Loucy (cell line): Measurements from ENCODE around the gene RSU1.

Experiments used
- EZH2phosphoT487 ChIP-seq: fragments of 200-600 bp; IDR thresholded peaks from 2 replicates; pipeline ENCODE4 v1.6.1; 2018; ENCODE audit warnings: antibody characterized with exemption, mild to moderate bottlenecking, moderate library complexity, borderline replicate concordance
- TF ChIP-seq, protein P1 (sequence below): fragments of 200-600 bp; sonication (generic); conservative IDR thresholded peaks from 2 replicates; pipeline ENCODE4 v1.5.1; 2014; ENCODE audit warnings: mild to moderate bottlenecking, antibody characterized with exemption, low read length

GRCh38 chr10:16737420-16737819 is 79.8 kb downstream of the RSU1 start:
- TF ChIP-seq, protein P1, sequence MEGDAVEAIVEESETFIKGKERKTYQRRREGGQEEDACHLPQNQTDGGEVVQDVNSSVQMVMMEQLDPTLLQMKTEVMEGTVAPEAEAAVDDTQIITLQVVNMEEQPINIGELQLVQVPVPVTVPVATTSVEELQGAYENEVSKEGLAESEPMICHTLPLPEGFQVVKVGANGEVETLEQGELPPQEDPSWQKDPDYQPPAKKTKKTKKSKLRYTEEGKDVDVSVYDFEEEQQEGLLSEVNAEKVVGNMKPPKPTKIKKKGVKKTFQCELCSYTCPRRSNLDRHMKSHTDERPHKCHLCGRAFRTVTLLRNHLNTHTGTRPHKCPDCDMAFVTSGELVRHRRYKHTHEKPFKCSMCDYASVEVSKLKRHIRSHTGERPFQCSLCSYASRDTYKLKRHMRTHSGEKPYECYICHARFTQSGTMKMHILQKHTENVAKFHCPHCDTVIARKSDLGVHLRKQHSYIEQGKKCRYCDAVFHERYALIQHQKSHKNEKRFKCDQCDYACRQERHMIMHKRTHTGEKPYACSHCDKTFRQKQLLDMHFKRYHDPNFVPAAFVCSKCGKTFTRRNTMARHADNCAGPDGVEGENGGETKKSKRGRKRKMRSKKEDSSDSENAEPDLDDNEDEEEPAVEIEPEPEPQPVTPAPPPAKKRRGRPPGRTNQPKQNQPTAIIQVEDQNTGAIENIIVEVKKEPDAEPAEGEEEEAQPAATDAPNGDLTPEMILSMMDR, result no peak
- TF ChIP-seq EZH2phosphoT487, result no peak
